ENCODE results near the gene PIAS4. TPM values are rescaled to one million over a fixed set of nuclear protein-coding genes. Genes with fewer than 3 reads are reported as not detected.
A peak's percentile ranks its signal among the peaks of the same experiment; 100 is the strongest.

PIAS4 gene
- total RNA-seq, 3 donors from 2014 or later: 27.4 to 44.6 (median 29.5) TPM

GRCh38 chr19:4064496-4065260, 57.1 kb downstream of the PIAS4 start:
- TF ChIP-seq CTCF (IDR thresholded peaks at IDR 0.05): no peak
- intact Hi-C loops (cut with DNase I, micrococcal nuclease): no loop called here
- H3K4me3 ChIP-seq: peak overlapping the region; percentile 73
- DNase-seq (peak; percentile 68 to 86 (median 81)), ATAC-seq (no peak)
- peaks cover 44% of the 10 kb centered on the region for H3K4me1 ChIP-seq (ENCODE audit: low read depth)
- H3K36me3 ChIP-seq (ENCODE audit: low read depth): no peaks in the 10 kb centered on the region
- H3K9me3 ChIP-seq: no peaks in the 10 kb centered on the region

- Histone ChIP-seq H3K9me3 (no peaks in the 10 kb centered on the region), H3K36me3 (ENCODE audit: low read depth) (no peaks in the 10 kb centered on the region), H3K4me1 (ENCODE audit: low read depth) (peaks cover 34% of the 10 kb centered on the region), H3K4me3 (peak overlapping the region; percentile 76)
- DNase-seq (peak; percentile 94 to 99 (median 98)), ATAC-seq (peak; percentile 62)
- intact Hi-C loops (cut with DNase I, micrococcal nuclease): no loop called here
- no peak for TF ChIP-seq CTCF (IDR thresholded peaks at IDR 0.05)
Observed at GRCh38 chr19:4065430-4066175, 58.1 kb downstream of the PIAS4 start.

GRCh38 chr19:4066176-4066606, 58.7 kb downstream of the PIAS4 start:
- no peak for TF ChIP-seq CTCF (IDR thresholded peaks at IDR 0.05)
- peak overlapping the region; percentile 76 for H3K4me3 ChIP-seq
- DNase-seq (peak in 2 of 3 donors; percentile 74 to 81), ATAC-seq (no peak)
- intact Hi-C loops (cut with DNase I, micrococcal nuclease): no loop called here
- H3K36me3 ChIP-seq (ENCODE audit: low read depth): no peaks in the 10 kb centered on the region
- no peaks in the 10 kb centered on the region for H3K9me3 ChIP-seq
- peaks cover 29% of the 10 kb centered on the region for H3K4me1 ChIP-seq (ENCODE audit: low read depth)

- DNase-seq (peak; percentile 89 to 94 (median 94)), ATAC-seq (peak; percentile 45)
- H3K36me3 ChIP-seq (ENCODE audit: low read depth): no peaks in the 10 kb centered on the region
- peak within 1 kb of the TSS; percentile 76 for H3K4me3 ChIP-seq
- TF ChIP-seq CTCF (IDR thresholded peaks at IDR 0.05): no peak
- peaks cover 22% of the 10 kb centered on the region for H3K4me1 ChIP-seq (ENCODE audit: low read depth)
- intact Hi-C loops (cut with DNase I, micrococcal nuclease): no loop called here
- H3K9me3 ChIP-seq: no peaks in the 10 kb centered on the region
Observed at GRCh38 chr19:4066682-4067395, 59.3 kb downstream of the PIAS4 start, which contains the start of gene ZBTB7A. ZBTB7A (minus strand) TSS chr19:4066899; CDS start chr19:4055232, 11,667 bp downstream.

- TF ChIP-seq CTCF (IDR thresholded peaks at IDR 0.05): no peak
- no peaks in the 10 kb centered on the region for H3K9me3 ChIP-seq
- ATAC-seq (peak; percentile 1), DNase-seq (peak in 2 of 3 donors; percentile 72 to 78)
- no peaks in the 10 kb centered on the region for H3K36me3 ChIP-seq (ENCODE audit: low read depth)
- H3K4me1 ChIP-seq (ENCODE audit: low read depth): peaks cover 15% of the 10 kb centered on the region
- peak overlapping the region; percentile 76 for H3K4me3 ChIP-seq
- intact Hi-C loops (cut with DNase I, micrococcal nuclease): no loop called here
Observed at GRCh38 chr19:4067396-4068046, 60.0 kb downstream of the PIAS4 start.

Data from mucosa of descending colon (tissue), 3 donors.